HG03066 (cell line): Measurements from ENCODE around the gene C1orf56.

Experiments
- ATAC-seq: cut with Tn5 transposase; IDR thresholded peaks from one replicate; pipeline ENCODE4 v1.9.1; 2021; ENCODE audit warnings: low read depth; ENCODE audit not compliant: unreplicated experiment

The C1orf56 gene

DNA sequence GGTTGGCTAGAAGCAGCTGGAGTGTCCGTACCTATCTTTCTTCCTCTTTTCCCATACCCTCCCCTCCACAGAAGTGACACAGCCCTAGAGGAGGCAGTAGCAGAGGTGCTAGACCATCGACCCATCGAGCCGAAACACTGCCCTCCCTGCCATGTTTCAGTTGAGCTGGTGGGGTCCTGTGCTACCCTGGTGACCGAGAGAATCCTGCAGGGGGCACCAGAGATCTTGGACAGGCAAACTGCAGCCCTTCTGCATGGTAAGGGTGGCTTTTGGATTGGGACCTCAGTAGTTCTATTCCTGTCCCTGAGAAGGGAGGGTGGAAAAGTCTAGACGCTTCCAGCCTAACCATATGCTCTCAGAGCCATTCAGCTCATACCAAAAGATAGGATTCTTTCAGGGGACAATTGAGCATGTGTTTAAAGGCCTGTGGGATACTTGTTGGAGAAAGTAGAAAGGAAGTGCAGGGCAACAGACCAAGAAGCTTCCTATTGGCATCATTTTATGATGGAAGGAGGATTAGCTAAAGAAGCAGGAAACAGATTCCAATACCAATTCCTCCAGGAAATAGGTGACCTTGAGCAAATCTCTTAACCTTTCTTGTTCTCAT lies 22.9 kb upstream of the C1orf56 start:
- no peak for ATAC-seq

DNA sequence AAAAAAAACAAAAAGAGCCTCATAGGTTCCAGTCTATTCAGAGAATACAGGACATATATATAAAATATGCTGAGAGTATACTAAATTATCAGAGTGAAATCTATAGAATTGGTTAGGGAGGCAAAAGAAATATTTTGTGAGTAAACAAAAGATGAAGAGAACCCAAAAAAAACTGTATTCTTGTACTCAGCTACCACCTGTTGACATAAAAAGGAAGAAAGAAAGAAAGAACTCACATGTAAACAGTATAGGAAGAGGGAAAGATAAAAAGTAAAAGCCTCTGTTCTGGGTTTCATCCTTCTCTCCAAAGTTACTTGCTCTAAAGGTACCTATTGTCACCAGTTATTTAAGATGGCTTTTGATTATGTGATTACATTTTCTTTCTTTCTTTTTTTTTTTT lies 21.1 kb upstream of the C1orf56 start:
- no peak for ATAC-seq

DNA sequence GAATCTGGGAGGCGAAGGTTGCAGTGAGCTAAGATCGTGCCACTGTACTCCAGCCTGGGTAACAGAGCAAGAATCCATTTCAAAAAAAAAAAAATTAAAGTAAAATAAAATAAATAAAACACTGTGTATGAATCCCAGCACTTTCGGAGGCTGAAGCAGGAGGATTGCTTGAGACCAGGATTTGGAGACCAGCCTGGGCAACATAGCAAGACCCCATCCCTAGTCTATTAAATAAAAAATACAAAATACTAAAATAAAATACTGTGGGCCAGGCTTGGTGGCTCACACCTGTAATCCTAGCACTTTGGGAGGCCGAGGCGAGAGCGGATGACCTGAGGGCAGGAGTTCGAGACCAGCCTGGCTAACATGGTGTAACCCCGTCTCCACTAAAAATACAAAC lies 15.4 kb upstream of the C1orf56 start:
- ATAC-seq: no peak

DNA sequence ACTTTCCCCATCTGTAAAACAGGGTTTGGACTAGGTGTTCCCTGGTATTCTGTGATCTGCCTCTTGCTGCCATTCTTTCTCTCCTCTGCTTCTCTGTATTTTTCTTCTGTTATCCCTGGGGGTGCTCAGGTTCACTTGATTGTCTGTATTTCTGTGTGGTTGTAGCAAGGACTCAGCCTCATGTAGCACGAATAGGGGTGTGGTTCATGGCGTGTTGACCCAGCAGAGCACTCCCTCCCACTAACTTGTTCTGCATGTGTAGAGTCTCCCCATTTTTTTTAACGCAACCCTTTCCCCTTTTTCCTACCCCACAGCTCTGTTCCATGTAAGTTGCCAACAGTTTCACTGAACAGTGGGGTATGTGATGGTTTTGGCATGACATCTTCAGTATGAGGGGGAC lies 12.4 kb upstream of the C1orf56 start:
- ATAC-seq: no peak

DNA sequence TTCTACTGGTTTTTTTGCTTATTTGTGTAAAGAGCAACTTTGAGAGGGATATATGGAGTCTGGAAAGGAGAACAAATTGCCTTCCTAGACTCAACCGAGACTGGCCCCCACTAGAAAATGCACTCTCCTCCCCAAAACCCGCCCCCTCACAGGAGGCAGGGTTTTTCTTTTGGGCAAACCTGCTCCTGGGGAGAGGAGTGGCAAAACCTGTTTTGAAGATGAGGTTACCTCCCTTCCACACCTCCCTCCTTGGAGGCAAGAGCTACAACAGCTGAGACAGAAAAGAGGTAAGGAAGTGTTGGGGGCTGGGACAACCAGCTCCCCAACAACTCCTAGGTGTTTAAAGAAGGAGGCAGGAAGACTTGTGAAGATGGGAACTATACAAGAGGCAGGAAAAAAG lies 11.2 kb upstream of the C1orf56 start, which contains the start of gene BNIPL:
BNIPL (plus strand) TSS at position 231 of the 400 bp plus-strand sequence; CDS start at position 371, 140 bp downstream.
- no peak for ATAC-seq

DNA sequence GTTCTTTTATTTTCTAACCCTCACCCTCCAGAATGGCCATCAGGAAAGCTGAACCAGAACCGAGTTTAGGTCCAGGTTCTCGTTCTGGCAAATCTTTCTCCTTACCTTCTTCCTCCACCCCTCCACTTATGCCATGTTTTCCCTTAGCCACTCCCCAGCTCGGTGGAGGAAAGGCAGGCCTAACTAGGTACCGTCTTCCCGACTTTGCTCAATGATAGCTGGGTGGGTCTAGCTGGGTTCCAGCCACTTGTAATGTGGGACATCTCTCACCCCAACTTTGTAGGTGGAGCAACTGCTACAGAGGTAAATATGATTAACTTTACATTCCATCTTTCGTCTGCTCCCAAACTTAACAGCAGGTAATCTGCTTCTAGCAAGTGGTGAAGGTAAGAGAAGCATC lies 10.5 kb upstream of the C1orf56 start:
- ATAC-seq: no peak

DNA sequence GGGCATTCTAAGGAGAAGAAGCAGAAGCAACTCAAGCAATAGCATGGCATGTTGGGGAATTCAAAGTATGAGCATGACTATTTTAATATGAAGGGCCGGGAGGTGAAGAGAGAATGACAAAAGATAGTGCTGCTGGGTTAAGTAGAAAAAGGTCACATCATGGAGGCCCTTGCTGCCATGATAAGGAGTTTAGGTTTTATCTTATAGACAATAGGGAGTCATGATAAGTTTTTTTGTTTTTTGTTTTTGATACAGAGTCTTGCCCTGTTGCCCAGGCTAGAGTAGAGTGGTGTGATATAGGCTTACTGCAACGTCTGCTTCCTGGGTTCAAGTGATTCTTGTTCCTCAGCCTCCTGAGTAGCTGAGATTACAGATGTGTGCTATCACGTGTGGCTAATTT lies 8.0 kb upstream of the C1orf56 start:
- no peak for ATAC-seq

DNA sequence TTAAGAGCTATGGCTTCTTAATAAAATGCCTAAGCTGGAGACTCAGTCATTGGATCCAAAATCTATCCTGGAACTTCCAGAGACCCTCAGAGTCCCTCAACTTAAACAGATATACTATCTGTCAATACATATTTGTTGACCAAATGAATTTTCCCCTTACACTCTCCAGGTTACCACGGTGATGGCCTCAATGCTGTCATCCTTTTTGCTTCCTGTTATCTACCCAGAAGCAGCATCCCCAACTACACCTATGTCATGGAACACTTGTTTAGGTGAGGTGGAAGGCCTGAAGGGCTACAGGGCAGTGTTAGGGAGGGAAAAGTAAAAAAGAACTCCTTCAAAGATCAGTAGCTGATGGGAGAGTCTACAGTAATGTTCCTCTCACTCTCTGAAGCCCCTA lies 4.4 kb upstream of the C1orf56 start:
- ATAC-seq: no peak

DNA sequence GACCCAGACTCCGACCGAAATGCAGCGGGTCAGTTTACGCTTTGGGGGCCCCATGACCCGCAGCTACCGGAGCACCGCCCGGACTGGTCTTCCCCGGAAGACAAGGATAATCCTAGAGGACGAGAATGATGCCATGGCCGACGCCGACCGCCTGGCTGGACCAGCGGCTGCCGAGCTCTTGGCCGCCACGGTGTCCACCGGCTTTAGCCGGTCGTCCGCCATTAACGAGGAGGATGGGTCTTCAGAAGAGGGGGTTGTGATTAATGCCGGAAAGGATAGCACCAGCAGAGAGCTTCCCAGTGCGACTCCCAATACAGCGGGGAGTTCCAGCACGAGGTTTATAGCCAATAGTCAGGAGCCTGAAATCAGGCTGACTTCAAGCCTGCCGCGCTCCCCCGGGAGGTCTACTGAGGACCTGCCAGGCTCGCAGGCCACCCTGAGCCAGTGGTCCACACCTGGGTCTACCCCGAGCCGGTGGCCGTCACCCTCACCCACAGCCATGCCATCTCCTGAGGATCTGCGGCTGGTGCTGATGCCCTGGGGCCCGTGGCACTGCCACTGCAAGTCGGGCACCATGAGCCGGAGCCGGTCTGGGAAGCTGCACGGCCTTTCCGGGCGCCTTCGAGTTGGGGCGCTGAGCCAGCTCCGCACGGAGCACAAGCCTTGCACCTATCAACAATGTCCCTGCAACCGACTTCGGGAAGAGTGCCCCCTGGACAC lies 534 bp downstream of the C1orf56 start:
- ATAC-seq: peak; percentile 54

DNA sequence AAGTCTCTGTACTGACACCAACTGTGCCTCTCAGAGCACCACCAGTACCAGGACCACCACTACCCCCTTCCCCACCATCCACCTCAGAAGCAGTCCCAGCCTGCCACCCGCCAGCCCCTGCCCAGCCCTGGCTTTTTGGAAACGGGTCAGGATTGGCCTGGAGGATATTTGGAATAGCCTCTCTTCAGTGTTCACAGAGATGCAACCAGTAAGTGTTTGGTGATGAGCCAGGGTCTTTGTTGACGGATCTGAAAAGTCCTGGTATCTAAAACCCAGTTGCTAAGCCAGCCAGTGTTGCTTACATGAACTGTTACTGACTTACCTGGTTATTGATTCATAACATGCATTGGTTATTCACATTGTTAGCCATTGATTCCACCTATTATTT lies 1.1 kb downstream of the C1orf56 start:
- no peak for ATAC-seq

DNA sequence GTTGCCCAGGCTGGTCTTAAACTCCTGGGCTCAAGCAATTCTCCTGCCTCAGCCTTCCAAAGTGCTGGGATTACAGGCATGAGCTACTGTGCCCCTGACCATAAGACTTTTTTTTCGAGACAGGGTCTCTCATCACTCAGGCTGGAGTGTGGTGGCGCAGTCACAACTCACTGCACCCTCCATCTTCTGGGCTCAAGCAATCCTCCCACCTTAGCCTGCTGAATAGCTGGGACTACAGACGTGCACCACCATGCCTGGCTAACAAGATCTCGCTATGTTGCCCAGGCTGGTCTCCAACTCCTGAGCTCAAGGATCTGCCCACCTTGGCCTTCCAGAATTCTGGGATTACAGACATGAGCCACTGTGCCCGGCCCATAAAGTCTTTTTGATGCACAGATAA lies 1.9 kb downstream of the C1orf56 start:
- no peak for ATAC-seq

DNA sequence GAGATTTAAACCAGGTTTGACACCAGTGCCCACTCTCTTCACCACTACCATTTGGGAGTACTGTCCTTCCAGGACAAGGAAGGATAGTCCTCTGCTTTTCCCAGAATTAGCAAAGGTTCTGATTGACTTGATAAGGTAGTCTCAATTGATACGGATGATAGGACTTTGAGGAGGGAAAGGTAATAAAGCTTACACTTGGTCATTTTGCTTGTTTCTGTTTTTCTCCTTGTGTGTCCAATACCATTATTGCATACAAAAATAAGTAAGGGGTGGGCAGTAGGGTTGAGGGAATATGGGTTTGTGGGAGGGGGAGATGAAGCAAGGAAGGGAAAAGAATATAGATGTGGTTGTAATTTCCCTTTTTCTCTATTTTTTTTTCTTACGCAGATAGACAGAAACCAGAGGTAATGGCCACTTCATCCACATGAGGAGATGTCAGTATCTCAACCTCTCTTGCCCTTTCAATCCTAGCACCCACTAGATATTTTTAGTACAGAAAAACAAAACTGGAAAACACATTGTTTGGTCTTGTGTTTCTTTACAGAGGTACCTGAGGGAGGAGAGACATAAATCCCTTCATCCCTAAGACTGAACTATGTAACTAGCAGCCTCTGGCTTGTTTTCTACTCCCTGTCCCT lies 2.6 kb downstream of the C1orf56 start:
- no peak for ATAC-seq

DNA sequence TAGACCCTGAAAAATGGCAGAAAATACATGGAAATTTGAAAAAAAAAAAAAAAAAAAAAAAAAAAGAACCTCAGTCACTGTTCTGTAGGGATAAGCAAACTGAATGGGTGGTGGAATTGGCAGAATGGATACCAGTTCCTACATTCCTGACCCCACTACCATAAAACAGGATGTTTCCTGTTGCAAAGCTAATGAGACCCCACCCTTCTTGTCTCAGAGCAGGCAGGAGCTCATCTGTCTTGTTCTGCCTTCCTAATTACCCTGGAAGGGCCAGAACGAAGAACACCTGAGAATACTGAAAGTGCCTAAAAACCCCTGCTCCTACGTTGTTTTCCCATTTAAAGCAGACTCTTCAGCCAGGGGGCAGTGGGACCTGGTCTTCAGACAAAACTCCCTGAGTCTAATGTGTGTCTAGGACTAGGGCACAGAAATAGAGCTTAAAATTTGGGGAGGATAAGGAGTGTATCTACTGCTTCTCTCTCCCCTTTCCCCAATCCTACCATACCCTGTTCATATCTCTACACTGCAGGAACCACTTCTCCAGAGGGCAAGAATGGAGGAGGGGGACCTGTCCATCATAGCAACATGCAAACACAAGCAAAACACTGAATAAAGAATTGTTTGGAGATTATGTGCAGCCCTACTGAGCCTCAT lies 3.9 kb downstream of the C1orf56 start:
- no peak for ATAC-seq

DNA sequence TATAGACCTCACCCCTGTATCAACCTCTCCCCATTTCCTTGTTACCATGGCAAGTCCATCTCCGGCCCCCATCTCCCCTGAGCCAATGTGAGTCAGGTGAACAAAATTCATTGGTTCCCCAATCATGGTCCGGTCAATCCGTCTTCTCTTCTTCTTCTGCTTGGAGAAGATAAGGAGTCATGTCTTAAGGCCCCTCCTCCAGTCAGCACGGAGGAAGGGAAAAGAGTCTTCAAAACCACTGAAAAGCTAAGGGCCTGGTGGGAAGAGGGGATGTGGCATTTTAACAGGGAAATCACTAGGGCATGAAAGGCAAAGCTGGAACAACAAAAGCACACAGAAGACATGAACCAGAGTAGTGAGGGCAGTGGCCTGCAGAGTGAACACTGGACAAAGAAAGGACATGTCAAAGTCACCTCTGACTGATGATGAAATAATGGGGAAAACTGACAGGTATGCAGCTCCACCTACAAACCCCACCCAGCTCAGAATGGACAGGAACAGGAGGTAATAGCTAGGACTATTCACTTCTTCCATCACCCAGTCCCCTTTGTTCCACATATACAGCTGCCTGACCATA lies 7.5 kb downstream of the C1orf56 start:
- no peak for ATAC-seq

DNA sequence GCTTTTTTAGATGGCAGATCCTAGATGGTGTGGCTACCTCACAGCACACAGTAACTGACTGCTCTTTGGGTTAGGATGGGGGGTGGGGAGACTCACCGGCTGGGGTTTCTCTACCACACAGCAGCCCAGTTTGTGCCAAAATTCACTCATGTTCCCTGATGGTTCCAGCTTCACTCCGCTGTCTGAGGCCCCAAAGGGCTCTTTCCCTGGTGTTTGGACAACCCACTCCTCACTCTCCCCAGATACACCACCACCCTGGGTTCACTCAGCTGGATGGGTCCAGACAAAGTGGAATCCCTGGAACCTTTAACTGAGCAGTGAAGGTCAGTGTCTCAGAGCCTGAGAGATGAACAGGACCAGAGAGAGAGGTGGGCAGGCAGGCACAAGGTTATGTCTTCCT lies 8.0 kb downstream of the C1orf56 start:
- ATAC-seq: no peak

DNA sequence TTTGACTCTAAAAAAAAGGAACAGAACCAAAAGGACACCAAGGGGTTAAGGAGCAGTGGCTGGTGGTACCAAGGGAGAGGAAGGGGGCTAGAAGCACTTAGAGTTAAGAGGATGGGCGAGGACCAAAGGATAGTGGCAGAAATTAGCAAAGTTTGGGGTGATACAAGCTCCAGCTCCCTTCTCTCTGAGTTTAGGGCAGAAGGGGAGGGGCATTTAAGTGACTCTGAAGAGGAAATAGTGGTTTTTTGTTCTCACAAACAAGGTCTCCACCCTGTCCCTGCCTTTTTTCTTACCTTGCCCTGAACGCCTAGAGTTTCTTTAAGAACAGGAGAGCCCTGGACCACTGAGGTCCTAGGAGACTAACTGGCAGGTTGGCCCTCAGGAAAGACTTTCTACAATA lies 8.6 kb downstream of the C1orf56 start:
- ATAC-seq: no peak

DNA sequence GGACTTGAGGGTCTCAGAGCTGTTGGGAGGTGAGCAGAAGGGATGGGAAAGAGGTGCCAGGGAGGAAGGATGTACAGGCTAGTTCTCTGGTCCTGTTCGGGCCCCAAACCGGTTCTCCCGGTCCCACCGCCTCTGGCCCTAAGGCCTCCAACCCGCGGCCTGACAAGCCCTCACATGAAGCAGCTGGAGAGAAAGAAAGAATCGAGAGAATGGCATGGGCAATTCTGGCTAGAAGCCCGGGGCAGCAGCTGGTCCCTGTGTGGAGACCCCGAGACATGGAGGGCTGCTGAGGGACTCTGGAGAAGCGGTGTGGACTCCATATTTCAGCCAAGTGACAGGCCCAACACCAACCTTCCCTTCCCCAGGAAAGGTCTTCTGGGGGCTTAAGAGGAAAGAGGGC lies 11.1 kb downstream of the C1orf56 start:
- no peak for ATAC-seq

DNA sequence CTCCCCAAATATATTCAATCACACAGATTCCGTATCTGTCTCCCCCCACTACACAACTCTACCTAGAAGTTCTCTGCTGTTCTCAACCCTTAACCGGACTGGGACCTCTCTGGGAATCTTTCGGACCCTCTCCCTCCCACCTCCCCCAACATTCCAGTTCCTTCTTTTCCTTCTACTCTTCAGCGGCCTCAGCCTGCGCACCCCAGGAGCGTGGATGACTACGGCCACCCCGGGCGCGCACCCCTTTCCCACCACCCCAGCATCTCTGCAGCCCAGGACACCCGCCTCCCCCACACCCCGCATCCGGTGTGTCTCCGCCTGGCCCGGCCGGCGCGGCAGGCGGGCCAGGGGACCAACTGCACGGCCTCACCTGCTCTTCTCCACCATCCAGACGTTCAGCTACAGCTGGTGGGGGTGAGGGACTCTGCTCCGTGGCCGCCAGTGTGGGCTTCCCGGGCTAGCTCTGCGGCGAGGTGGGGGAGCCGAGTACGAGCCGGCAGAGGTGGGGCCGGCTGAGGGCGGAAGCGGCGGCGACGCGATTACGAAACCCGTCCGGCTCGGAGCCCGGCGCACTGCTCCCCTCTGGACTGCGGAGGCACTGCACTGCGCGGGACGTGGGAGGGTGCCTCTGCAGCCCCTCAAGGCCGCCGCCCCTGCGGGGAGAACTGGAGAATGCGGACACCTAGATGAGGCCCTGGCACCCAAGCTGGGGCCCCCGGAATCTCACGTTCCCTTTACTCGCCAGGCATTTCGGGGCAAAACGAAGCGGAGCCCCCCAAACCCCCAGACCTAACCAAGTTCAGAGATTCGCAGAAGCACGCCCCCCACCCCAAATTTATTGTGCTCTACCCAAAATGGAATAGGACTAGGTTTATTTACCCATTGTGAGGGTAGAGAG lies 11.8 kb downstream of the C1orf56 start, which contains the start of gene CDC42SE1:
CDC42SE1 (minus strand) TSS at position 514 of the 898 bp plus-strand sequence. CDS start 3,892 bp downstream, outside the sequence.
- peak; percentile 76 for ATAC-seq

DNA sequence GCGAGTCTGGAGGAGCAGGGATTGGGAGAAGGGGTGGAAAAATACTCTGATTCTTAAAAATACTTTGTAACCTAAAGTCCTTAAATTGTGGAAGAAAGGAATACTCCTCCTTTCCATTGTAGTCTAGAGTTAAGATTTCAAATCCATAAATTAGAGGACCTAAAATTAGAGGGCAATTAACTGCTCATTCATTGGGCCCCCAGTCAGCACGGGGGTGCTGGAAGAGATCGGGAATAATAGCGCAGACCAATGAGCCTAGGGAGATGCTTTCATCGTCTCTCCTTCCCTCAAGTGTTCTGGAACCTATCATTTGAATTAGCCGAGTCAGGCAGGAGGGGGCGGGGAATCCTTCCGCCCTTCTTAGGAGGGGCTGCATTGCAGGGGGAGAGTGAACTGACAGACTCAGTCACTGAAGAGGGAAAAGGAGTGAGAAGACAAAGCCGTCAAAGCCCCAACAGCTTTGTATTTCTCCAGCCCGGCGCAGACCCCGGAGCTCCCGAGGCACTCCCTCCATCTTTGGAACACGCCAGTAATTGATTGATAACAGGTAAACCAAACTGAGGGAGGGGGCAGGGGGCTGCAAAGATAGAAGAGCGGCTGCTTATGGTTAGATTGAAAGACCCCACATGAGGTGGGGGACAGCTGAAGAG lies 12.6 kb downstream of the C1orf56 start, which contains the start of gene MLLT11:
MLLT11 (plus strand) TSS at position 391 of the 650 bp plus-strand sequence. CDS start 6,828 bp downstream, outside the sequence.
- ATAC-seq: no peak
